ENCODE data around the gene SYTL3. TPM values are rescaled to one million over a fixed set of nuclear protein-coding genes. Genes with fewer than 3 reads are reported as not detected.
"Not testable (repeated sequence)": the region's sequence is repeated elsewhere in the genome, so short reads cannot be mapped to it uniquely, and the experiment has no call there.

Gene SYTL3
- total RNA-seq, 1 experiment from 2014 or later: 6.2 TPM

DNA sequence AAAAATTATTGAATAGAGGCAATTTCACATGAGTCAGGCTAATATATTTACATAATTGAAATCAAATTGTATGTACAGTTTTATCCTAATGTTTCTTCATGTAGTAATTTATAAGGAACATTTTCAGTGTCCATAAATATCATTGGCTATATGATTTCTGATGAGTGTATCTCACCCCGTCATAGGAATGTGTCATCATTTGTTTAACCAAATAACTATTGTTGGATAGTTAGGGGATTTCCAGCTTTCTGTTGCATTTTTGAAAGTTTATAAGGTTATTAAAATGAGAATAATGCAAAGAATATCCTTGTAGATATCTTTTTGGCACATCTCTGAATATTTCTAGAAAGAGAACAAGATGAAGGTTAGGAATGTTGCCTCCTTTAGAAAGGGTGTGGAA is 39.0 kb downstream of the SYTL3 start:
- no peak for DNase-seq (ENCODE audit: low read depth)

DNA sequence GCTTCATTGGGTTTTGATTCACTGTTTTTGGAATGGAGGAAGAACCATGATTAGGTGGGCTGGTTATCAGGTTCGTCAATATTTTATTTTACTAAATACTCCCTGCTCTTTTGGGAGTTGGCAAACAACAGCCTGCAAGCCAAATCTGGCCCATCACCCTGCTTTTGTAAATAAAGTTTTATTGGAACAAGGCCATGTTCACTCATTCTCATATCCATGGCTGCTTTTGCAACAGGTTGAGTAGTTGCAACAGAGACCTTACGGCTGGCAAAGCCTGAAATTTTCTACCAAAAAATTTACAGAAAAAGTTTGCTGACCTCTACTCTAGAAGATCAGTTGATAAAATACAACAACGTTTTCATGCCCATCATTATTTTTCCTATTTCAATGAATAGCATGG is 45.1 kb downstream of the SYTL3 start:
- no peak for DNase-seq (ENCODE audit: low read depth)

DNA sequence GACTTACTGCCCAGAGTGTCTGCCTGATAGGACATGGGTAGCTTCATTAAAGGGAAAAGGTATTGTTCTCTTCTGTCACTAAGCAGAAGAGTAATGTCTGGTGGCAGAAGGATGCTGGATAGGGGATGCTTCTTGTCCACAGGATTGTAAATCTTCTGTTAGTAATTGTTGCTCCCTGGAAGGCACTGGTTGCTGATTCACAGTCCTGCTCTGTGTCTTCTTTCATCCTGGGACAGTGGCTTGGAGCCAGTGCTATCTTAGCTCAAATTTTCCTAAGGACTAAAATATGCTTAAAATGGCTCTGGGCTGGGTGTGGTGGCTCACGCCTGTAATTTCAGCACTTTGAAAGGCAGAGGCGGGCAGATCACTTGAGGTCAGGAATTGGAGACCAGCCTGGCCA is 48.0 kb downstream of the SYTL3 start:
- DNase-seq (ENCODE audit: low read depth): peak; percentile 49

DNA sequence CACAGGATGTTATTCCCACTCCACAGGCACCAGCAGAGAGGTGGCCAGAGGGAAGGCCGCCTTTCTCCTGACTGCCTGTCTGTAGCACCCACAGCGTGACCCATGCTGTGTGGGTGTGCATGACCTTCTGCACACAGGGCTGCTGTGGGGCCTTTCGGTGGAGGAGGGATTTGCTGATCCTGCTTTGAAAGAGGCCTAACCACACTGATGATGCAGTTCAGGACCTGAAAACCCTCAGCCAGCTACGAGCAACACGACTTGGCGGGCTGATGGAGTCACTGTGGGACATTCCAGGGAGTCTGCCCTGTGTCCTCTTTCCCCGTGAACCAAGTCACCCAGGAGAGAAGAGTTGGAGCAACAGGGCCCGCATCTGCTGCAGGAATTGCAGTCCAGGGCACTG is 49.1 kb downstream of the SYTL3 start:
- no peak for DNase-seq (ENCODE audit: low read depth)

DNA sequence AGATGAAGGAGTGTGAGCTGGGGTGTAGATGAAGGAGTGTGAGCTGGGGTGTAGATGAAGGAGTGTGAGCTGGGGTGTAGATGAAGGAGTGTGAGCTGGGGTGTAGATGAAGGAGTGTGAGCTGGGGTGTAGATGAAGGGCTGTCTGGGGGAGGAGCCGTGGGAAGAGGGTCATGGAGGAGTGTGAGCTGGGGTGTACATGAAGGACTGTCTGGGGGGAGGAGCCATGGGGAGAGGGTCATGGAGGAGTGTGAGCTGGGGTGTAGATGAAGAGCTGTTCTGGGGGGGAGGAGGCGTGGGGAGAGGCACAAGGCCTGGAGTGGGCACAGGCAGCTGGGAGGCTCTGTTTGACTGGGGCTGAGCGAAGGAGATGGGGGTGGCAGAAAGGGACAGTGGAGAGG is 51.4 kb downstream of the SYTL3 start:
- not testable (repeated sequence) for DNase-seq (ENCODE audit: low read depth)

DNA sequence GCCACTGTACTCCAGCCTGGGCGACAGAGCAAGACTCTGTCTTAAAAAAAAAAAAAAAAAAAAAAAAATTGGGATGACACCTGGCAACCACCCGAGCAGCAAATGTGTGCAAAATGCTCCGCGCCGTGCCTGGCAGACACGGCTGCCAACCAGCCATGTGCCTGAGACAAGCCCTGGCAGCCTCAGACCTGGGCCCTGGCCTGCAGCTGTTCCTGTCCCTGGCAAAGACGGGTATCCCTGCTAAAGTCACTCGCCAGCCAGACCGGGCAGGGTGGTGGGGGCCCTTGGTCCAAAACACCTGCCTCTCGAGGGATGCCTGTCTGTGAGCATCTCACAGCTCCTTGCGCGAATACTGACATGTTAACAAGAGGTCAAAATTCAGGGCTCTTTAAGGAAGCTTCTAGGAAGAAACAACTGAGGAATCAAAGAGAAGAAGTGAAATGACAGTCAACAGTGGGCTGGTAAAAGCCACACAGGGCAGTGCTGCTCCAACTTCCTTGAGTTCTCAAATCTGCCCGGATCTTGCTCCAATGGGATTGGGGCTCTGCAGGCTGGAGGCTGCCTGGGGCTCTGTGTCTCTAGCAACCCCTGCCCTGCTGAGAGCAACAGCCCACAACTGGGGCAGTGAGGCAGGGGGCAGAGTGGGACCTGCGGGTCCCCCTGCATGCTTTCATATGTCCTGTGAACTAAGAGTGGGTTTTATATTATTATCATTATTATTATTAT is 53.4 kb downstream of the SYTL3 start:
- DNase-seq (ENCODE audit: low read depth): no peak

DNA sequence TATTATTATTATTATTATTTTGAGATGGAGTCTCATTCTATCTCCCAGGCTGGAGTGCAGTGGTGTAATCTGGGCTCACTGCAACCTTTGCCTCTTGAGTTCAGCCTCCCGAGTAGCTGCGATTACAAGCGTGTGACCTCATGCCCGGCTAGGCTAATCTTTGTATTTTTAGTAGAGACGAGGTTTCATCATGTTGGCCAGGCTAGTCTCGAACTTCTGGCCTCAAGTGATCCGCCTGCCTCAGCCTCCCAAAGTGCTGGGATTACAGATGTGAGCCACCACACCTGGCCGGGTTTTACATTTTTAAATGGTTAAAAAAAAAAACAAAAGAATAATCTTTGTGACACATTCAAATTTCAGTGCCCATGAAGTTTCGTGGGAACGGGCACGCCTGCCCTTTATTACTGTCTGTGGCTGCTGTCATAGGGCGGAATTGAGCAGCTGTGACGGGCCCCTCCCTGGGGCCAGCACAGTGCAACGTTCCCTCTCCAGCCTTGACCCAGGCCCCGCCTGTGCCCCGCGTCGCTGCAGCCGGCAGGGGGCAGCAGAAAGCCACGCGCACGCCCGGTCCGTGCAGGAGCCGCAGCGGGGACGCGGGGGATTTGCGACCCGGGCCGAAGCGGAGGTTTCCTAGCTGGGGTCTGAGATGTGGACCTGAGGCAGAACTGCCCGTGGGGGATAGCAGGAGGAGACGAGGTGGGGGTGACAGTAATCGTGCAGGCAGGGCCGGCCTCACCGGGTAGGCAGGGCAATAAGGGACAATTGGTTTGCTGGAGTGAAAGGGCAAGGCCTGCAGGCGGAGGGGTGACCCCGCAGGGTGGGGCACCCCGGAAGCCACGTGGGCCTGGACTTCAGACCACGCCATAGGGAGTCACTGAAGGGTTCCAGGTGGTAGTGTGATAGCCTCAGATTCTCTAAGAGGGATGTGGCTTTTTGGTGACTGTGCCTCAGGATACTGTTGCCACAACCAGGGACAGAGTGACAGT is 54.3 kb downstream of the SYTL3 start:
- DNase-seq (ENCODE audit: low read depth): peak; percentile 72

DNA sequence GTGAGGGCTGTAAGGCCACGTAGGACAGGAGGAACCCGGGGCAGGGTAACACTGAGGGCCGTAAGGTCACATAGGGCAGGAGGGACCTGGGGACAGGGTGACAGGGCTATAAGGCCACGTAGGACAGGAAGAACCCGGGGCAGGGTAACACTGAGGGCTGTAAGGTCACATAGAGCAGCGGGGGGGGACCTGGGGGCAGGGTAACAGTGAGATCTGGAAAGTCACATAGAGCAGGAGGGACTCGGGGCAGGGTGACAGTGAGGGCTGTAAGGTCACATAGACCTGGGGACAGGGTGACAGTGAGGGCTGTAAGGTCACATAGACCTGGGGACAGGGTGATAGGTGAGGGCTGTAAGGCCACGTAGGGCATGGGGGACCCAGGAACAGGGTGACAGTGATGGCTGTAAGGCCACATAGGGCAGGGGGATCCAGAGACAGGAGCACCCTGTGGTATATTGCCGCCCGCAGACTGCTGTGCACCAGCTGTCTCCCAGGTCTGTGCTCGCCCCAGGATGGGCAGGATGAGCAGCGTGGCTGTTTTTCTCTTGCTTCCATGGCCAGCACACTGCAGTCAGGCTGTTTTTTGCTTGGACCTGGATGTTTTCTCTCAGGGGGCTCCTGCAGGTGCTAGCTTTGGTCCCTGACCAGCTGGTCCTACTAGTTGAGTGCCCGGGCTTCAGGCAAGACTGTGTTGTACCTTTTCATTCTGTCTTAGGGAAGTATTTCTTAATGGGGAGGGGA is 55.7 kb downstream of the SYTL3 start:
- DNase-seq (ENCODE audit: low read depth): no peak

DNA sequence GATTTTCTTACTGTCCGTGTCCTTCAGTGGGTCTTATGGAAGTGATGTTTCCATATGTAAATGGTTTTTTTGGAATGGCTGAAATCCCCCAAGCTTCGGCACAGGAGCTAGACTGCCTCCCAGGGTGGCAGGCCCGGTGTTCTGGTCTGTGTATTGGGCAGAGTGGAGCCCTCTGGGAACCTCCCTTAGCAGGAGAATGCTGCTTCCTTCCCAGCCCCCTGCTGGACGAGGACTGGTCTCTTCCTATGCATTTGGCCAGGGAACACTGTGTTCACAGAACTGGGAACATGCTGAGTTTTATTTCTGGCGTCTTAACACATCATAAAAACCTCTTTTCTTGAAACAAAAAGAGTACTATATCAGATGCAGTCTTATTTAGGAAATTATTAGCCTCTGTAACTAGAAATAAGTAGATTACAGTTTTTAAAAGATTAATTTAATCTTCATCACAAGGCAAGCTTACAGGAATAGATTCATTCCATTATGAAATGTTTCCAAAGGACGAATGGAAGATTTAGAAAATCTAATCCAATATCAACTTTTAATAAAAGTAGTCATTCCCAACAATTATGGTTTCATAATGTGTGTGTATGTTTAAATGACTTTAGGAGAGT is 56.6 kb downstream of the SYTL3 start:
- peak; percentile 56 for DNase-seq (ENCODE audit: low read depth)

DNA sequence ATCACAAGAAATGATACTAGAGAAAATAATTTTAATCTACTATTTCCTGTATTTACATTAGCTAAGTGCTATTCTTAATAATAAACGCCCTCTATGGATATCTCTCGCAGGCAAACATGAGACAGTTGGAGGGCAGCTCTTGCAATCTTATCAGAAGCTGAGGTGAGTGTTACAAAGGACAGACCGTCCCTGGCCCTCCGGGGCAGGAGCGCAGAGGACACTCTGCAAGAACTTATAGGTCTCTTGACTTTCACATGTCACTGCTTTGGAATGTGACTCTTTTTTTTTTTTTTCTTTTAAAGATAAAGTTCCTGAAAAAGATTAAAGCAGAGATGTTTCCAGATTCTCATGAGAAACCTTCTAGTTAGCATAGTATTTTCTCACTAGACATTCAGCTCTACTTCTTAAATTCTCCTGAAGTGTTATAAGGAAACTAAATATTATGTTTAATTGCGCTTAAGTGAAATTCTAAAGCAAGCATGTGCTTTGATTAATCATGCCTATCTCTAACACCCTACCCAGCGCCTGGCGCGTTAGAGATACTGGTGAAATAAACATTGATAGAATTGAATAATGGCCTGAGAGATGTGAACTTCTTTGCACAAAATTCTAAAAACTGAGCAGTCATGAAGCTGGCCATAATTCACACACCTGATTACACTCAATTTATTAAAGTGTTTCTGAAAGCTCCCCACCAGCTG is 57.4 kb downstream of the SYTL3 start:
- peak; percentile 72 for DNase-seq (ENCODE audit: low read depth)

DNA sequence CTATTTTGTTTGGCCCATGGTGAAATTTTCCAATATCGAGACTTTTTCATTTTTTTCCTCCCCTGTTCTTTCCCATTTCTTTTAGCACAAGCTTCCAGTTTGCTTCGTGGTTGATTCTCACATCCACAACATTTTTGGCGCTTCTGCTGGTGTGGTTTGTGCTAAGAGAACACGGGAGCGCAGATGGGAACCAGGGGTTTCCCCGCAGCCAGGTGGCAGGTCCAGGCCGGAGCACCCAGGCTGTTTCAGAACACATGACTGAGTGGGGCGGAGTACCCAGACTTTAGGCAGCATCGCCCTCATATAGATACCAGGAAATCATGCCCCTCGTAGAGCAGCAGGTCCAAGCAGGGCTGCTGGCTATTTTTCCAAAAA is 58.0 kb downstream of the SYTL3 start:
- no peak for DNase-seq (ENCODE audit: low read depth)

DNA sequence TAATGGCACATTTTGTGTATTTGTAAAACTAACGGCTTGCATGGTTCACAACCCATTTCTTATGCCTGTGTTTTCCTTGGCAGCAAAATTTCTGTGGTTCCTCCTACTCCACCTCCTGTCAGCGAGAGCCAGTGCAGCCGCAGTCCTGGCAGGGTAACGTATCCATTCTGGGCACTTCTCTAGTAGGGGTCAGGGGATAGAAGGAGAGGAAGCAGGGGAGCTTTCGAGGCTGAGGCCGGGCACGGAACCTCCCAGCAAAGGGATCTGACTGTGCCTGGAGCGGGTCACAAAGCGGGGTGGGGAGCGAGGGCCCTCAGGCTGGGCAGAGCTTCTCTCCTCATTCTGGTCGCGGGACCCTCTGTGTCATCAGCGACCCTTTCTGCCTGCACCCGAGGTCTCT is 58.4 kb downstream of the SYTL3 start:
- no peak for DNase-seq (ENCODE audit: low read depth)

DNA sequence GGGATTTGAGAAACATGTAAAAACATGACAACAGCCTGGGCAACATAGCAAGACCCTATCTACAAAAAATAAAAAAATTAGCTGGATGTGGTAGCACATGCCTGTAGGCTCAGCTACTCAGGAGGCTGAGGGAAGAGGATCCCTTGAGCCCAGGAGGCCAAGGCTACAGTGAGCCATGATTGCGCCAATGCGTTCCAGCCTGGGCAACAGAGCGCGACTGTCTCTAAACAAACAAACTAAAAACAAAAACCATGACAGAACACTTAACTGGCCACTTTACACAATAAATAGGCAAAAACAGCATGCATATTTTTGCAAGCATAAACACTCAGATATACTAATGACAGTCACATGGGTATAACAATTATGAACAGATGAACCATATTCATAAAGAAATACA is 60.0 kb downstream of the SYTL3 start:
- DNase-seq (ENCODE audit: low read depth): no peak

DNA sequence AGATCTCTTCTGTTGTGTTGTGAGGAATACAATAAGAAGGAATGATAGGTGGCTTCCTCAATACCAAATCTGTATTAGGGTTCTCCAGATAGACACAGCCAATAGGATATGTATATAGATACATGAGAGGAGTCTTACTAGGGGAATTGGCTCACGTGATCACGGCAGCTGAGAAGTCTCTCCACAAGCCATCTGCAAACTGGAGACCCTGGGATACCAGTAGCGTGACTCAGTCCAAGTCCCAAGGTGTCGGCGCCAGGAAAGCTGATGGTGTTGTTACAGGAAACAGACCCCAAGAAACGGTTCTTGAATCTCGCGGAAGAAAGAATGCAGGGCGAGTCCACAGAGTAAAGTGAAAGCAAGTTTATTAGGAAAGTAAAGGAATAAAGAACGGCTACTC is 61.4 kb downstream of the SYTL3 start:
- DNase-seq (ENCODE audit: low read depth): peak; percentile 90

DNA sequence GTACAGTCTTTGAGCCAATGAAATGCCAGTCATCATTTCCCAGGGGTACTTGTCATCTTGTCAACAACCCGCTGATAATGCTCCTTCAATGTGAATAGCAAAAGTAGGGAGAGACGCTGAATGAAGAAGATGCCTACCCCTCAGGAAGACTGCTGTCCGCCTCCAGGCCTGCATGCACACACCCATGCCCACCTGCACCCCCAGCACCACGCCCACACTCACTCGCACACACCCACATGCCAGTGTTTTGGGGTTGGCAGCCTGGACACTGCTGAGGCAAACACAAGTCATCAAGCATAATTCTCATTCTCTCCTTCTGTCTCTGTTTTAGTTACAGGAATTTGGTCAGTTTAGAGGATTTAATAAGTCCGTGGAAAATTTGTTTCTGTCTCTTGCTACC is 63.6 kb downstream of the SYTL3 start:
- no peak for DNase-seq (ENCODE audit: low read depth)

DNA sequence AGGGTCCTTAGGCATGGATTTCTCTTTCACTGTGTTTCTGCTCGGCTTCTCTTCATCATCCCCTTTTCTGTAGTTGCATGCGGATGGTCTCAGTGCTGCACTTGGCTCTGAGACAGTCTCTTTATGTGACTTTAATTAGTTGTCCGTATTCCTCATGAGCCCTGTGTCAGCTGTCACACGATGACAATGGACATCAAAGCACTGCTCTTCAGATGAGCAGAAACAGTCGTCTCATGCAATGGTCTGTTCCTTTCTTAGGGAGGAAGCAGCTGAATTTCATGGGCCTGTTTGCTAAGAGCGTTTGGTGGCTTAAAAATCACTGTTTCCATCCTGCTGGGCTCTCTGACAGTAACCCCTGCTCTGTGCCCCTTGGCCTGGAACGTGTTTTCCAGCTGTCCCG is 64.9 kb downstream of the SYTL3 start:
- no peak for DNase-seq (ENCODE audit: low read depth)

DNA sequence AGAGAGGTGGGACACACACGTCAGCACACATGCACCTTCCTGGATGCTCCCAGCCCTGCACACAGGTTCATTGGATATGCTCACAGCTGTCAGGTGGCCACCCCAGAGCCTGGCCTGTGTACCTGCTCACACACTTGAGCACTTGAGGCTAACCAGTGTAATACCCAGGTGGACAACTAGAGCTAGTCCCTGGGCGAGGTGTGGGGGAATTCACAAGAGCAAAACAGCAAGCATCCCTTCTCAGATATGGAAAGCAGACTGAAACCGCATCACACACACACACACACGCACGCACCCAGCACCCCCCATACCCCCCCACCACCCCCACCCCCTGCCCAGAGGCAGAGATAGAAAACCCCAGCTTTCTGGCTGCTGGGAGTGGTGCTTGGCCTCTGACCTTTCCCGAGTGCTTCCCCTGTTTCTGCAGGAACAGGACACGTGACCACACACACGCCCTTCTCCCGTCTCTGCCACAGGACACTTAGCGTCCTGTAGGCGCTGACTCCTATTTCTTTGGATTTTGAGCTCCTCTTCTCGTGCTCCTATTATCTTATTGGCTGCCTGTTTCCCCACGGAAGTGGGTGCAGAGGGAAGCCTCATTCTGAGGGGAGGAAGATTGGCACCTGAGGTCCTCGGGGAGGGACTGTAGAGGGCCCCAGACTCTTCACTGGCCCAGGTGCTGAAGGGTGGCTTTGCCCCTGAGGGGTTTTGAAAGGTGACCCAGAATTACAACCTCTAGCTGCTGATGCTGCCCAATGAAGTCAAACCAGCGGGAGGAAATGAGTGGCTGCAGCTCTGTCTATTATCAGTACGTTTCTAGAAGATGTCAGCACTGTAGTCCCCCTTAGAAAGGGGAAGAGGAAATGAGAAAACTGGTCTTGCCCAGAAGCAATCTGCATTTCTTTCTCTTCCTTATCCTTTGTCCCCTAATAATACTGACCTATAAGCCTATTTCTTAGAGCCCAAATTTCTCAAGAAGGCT is 65.8 kb downstream of the SYTL3 start:
- DNase-seq (ENCODE audit: low read depth): no peak

DNA sequence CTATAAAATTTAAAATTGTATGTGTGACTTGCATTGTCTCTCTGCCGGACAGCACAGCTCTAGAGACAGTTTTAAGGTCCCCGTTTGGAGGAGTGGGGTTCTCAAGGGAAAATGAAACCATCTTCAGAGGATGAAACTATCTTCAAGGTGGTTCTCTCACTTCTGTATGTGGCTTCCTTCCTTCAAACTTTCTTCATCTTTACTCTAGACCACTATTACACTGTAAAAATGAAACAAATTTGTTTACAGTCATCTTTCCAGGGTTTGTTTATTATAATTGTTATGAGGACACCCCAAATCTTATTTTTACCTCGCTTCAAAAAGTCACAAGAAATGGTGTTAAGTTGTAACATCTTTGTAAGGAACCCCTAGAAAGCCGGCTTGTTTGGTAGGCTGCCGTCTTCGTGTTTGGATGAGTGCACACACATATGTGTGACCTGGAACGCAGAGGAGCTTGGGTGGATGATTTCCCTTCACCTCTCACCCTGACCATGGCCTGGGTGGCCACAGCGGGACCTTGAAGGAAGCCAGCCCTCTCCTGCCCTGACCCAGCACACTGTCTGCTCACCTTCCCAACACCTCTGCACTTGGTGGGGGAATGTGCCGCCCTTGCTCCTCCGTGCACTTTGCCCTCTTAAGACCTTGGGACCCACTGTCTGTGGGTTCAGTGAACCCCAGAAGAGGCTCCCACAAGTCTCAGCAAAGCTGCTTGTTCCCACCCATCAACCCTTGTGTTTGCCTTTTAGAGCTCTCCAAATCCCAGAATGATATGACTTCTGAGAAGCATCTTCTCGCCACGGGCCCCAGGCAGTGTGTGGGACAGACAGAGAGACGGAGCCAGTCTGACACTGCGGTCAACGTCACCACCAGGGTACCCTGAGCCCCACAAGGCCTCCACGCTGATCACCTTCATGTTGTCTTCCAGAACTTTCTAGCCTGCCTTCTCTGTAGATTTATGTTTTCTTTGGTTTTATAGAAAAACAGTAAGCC is 67.8 kb downstream of the SYTL3 start:
- no peak for DNase-seq (ENCODE audit: low read depth)

Measured in RPMI7951 (cell line).